OCI-M2 (cell line): ENCODE data around the gene RNF141.

Source experiments
- DNase-seq: peaks from one replicate; lab custom pipeline; 2025; ENCODE audit not compliant: unreplicated experiment; lab: John Stamatoyannopoulos, UW

The RNF141 gene

GRCh38 chr11:10498426-10499250, 42.3 kb downstream of the RNF141 start:
- DNase-seq: no peak

GRCh38 chr11:10498022-10498400, 43.0 kb downstream of the RNF141 start:
- DNase-seq: no peak

- DNase-seq: no peak
Measured at GRCh38 chr11:10497371-10498021, 43.5 kb downstream of the RNF141 start.

- no peak for DNase-seq
Measured at GRCh38 chr11:10496296-10496936, 44.6 kb downstream of the RNF141 start.

GRCh38 chr11:10495464-10495786, 45.6 kb downstream of the RNF141 start:
- no peak for DNase-seq

- no peak for DNase-seq
Measured at GRCh38 chr11:10494636-10495463, 46.1 kb downstream of the RNF141 start.

- no peak for DNase-seq
Measured at GRCh38 chr11:10493041-10493663, 47.8 kb downstream of the RNF141 start.

GRCh38 chr11:10492084-10492483, 48.9 kb downstream of the RNF141 start:
- DNase-seq: no peak

- DNase-seq: no peak
Measured at GRCh38 chr11:10490398-10491241, 50.4 kb downstream of the RNF141 start.

- no peak for DNase-seq
Measured at GRCh38 chr11:10490032-10490397, 51.0 kb downstream of the RNF141 start.

- no peak for DNase-seq
Measured at GRCh38 chr11:10488934-10489691, 51.9 kb downstream of the RNF141 start.

- no peak for DNase-seq
Measured at GRCh38 chr11:10488121-10488933, 52.7 kb downstream of the RNF141 start.

GRCh38 chr11:10487002-10487647, 53.9 kb downstream of the RNF141 start:
- DNase-seq: no peak

- no peak for DNase-seq
Measured at GRCh38 chr11:10486161-10486840, 54.7 kb downstream of the RNF141 start.

GRCh38 chr11:10485646-10486045, 55.3 kb downstream of the RNF141 start:
- DNase-seq: no peak

GRCh38 chr11:10484461-10485180, 56.4 kb downstream of the RNF141 start:
- no peak for DNase-seq

GRCh38 chr11:10483584-10483983, 57.4 kb downstream of the RNF141 start:
- no peak for DNase-seq
